GM18907 (cell line): Measurements from ENCODE around the gene TMCO4.
A peak's percentile ranks its signal among the peaks of the same experiment; 100 is the strongest.
"Not testable (repeated sequence)": the region's sequence is repeated elsewhere in the genome, so short reads cannot be mapped to it uniquely, and the experiment has no call there.

Source experiments
- ATAC-seq: cut with Tn5 transposase; IDR thresholded peaks from one replicate; pipeline ENCODE4 v1.9.1; 2021; ENCODE audit warnings: mild to moderate bottlenecking, moderate library complexity; ENCODE audit not compliant: unreplicated experiment

The TMCO4 gene

DNA sequence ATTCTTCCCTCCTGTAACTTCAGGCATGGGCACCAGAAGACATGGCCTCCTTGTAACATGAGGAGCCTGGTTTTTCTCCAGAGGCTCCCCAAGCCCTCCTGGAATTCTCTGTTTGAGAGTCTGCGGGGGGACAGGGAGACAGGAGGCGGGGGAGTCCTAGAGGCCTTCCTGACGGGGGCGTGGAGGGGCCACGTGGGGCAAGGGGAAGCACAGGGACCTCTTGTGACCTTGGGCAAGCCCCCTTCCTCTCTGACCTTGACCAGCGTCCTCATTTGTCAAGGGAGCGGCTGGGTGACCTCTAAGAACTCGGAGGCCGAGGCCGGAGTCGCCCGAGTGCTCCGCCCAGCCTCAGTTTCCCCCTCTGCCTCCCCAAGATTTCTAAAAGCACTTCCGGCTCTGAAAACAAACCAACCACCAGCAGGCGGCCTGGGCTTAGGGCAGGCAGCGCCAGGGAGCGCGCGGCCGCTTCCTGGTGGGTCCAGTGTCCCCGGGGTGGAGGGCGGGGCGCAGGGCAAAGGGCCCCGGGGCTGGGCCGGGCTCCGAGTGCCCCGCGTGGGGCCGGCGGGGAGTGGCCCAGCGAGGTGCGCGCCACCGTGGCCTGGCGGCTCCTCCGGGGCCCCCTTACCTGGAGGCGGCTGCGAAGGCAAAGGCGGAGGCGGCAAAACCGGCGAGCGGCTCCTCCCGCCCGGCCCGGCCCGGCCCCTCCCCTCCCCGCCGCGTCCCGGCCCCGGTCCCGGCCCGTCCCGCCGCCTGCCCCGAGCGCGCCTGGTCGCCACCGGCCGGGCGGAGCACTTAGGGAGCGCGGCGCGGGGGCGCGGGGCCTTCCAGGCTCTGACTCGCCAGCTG lies at the start of gene TMCO4:
Gene TMCO4, minus strand, starts transcription at position 687 of the 846 bp plus-strand sequence. CDS start 19,158 bp downstream, outside the sequence.
- ATAC-seq, result peak; percentile 67

DNA sequence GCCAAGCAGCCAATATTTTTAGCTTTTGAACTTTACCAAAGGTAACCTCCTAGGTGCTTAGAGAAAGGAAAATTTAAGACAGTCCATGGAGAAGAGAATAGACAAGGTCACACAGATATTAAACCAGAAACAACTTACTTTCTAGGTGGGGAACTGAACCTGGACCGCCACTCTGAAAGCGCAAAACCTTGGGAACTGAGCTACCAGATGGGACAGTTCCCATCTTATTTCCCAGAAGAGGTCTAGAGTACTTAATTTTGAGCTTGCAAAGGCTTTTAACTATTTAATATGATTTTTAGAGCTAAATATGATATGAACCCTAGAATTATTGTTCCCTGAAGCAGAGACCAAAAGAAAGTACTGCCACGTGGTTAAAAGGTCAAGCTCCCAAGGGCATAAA lies 49.6 kb upstream of the TMCO4 start:
- ATAC-seq, result not testable (repeated sequence)

DNA sequence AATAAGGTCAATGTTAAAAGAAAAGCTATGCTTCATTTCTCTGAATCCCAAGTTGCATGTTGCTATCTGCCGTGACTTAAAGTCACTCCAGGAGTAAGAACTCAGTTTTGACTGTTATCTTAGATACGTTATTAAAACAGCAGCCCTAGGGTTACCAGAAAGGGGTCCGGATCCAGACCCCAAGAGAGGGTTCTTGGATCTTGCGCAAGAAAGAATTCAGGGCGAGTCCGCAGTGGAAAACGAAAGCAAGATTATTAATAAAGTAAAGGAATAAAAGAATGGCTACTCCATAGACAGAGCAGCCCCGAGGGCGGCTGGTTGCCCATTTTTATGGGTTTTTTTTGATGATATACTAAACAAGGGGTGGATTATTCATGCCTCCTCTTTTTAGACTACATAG lies 47.6 kb upstream of the TMCO4 start:
- not testable (repeated sequence) for ATAC-seq

DNA sequence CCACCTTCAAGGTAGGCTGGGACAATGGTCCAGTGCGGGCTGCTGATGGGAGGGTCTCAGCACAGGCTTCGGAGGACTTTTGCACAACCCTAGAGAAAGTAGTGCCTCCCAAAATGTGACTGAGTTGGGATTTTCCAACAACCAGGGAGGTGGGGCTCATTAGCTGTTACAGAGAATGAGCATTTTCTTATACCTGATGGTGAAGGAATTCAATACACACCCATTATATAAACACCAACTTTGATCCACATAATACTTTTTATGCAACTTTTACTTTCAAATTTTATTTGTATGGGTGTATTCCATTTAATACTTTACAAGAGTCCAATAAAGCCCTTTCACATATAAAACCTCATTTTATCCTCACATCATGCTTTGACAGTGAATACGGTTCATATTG lies 46.6 kb upstream of the TMCO4 start:
- no peak for ATAC-seq

DNA sequence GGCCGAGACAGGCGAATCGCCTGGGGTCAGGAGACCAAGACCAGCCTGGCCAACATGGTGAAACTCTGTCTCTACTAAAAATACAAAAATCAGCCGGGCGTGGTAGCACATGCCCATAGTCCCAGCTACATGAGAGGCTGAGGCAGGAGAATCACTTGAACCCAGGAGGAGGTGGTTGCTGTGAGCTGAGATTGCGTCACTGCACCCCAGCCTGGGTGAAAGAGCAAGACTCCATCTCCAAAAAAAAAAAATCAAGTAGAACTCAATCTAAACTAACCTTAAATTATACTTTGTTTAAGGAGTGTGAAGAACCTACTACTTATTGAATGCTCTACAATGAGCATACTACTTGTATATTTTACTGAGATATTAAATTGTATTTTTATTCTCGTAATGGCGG lies 45.8 kb upstream of the TMCO4 start:
- ATAC-seq, result no peak

DNA sequence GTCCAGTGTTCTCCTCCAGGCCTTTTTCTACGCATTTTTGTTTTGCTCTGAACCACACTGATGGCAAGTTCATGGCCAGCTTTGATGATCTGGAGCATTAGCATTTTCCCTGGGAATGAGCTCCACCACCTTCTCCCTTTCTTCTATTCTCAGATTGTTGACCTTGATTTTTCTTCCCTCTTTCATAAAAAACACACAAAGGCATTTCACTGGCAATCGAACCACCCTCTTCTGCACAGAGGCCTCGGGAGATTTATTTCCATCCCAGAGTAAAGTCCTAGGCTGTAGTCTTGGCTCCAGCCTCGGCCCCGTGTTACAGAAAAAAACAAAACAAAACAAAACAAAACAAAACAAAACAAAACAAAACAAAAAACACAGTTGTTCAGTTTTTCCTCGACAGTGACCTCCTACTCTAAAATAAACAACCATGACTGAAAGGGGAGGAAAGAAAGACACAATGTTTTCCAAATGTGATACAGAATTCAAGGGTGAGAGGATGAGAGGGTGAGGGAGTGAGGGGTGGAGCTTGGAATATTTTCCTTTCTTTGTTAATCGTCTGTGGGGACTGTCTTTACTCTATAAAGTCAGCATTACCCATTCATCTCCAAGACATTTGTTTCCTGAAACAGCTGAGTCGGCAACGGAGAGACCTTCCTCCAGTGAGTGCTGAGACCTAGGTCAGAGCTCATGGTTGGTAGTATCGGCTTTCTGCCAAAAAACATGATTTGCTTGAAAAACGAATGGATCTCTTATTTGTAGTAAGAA lies 45.2 kb upstream of the TMCO4 start:
- ATAC-seq, result no peak

DNA sequence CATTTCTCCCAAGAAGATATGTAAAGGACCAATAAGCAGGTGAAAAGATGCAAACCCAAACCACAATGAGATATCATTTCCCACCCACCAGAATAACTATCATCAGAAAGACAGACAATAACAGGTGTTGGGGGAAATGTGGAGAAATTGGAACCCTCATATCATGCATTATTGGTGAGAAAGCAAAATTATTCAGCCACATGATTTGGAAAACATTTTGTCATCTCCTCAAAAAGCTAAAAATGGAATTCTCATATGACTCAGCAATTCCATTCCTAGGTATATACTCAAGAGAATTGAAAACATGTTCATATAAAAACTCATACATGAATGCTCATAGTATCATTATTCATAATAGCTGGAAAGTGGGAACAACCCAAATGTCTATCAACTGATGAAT lies 40.5 kb upstream of the TMCO4 start:
- no peak for ATAC-seq

DNA sequence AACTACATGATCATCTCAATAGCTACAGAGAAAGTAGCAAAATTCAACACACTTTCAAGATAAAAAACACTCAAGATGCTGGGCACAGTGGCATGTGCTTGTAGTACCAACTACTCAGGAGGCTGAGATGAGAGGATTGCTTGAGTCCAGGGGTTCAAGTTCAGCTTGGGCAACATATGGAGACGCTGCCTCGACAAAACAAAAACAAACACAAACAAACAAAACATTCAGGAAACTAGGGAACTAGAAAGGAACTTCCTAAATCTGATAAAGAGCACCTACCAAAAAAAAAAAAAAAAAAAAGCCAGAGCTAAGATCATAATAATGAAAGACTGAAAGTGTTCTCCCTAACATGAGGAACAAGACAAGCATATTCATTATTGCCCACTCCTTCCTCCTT lies 38.1 kb upstream of the TMCO4 start:
- no peak for ATAC-seq

DNA sequence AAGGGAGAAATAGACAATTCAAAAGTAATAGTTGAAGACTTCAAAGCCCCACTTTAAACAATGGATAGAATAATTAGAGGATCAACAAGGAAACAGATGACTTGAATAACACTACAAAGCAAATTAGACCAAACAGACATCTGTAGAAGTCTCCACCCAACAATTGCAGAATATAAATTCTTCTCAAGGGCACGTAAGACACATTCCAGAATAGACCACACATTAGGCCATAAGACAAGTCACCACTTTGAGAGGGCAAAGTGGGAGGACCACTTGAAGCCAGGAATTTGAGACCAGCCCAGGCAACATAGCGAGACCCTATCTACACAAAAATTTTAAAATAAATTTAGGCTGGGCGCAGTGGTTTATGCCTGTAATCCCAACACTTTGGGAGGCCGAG lies 35.9 kb upstream of the TMCO4 start:
- ATAC-seq, result no peak

DNA sequence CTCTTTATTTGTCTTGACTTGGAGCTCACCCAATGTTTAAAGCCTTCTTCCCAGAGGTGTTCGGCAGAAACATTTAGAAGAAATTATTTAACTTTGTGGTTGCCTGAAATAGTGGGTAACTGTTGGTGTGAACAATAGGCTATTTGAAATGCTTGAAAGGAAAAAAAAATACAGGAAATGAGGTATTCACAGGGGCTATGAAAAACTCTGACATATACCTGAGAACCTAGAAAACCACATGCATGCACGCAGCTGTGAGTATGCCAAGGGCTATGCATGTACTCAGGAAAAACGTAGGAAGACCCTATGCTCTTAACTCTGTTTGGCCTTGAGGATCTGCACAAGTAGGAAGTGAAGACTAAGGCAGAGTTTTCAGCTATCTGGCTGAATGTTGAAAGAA lies 31.7 kb upstream of the TMCO4 start:
- ATAC-seq, result no peak

DNA sequence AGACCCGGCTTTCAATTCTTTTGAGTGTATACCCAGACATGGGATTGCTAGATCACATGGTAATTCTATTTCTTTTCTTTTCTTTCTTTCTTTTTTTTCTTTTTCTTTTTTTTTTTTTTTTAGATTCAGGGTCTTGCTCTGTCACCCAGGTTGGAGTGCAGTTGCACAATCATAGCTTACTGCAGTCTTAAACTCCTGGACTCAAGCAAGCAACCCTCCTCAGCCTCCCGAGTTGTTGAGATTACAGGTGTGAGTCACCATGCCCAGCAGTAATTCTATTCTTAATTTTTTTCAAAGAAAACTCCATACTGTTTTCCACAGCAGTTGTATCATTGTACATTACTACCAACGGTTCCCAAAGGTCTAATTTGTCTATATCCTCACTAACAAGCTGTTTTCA lies 28.8 kb upstream of the TMCO4 start:
- no peak for ATAC-seq

DNA sequence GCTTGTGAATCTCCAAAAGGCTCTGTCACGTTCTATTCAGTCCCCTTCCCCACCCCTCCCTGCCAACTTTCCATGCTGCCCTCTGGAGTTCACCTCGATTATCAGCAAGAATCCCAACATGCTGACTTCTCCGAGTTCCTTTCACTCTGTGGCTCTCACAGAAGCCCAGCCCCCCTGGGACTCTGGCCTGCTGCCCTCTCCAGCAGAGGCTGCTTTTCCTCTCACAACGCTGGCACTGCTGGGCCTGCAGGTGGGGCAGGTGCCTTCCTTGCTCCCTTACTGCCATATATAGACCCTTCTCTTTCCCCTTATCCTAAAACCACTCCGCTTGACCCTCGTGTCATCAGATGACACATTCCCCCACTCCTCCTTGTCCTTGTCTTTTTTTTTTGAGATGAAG lies 25.6 kb upstream of the TMCO4 start:
- ATAC-seq, result no peak

DNA sequence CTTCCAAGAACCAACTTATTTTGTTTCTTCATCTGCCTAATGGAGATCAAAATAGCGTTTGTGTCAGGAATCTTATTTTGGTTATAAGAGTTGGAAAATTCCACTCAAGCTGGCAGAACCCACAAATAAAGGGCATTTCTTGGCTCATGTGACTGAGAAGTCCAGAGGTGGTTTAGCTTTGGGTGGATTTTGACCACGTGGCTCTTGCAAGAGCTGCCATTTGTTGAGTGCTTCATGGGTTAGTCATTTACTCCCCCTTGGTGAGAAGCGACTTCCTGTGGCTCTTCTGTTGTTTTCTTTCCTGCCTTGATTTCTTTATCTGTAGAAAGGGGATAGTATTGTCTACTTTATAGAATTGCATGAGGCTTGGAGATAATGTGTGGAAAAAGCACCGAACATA lies 24.8 kb upstream of the TMCO4 start:
- ATAC-seq, result no peak

DNA sequence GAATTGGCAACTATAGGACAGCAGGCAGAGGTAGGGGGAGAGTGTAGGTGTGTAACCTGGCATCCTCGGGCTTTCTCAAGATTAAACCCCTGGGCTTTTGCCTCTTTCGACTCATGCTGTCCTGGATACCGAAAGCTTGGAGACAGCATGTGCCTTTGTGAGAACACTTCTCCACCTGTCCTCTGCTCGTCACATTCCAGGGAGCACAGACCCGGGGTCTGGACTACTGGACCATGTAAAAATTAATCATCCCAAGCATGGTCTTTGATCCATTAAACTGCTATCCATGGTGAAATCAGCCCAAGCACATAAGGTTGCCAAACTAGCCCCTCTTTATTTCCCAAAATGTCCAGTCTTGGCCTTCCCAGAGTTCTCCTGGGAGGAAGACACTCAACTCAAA lies 24.3 kb upstream of the TMCO4 start:
- ATAC-seq, result no peak

DNA sequence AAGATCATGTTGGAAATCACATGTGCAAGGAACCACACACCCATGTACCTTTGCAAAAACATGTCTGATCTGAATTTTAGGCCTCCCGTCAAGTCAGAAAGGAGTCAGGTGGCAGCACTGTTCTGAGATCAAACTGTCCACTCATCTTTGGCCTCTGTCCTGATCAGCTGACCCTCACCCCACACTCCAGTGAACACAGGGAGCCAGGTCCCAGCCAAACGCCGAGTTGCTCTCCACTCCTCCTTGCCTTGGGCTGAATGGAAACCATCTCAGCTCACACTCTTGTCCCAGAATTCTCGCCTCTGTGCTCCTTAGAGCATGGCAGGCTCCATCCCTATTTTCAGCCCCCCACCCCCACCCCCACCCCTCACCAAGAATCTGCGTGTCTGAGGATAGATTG lies 20.0 kb upstream of the TMCO4 start:
- no peak for ATAC-seq

DNA sequence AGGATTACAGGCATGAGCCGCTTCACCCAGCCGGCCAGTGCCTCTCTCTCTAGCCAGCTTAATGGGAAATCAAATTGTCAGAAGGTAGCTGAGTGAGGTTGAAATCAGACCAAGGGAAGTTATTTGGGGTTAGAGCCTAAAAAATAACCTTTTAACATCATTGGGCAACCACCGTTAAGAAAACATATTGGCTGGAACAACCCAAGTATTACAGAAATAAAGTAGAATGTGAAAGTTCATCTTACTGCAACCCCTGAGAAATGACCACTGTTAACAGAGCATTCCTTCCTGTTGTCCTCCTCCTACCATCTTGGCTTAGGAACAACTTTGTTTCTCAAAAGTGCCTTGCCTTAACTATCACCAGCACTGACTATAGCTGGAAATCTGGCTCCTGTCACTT lies 18.6 kb upstream of the TMCO4 start:
- ATAC-seq, result no peak

DNA sequence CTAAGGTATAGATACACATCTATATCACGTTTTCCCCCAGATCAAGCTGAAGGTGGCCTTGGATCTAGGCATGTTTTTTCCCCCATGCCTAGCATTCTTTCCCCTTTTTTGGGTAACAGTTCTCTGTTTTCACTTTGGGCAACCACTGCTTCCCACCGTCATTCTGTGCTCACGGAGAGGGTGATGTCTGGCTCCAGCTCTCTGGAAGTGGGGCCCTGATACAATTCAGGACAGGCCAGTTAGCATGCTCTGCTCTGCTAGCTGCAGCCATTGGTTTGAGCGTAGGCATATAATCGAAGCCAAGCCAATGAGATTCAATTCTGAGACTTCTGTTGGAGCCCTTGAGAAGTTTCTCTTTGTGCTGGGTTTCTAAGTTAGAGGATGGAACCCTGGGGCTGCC lies 17.4 kb upstream of the TMCO4 start:
- ATAC-seq, result no peak

DNA sequence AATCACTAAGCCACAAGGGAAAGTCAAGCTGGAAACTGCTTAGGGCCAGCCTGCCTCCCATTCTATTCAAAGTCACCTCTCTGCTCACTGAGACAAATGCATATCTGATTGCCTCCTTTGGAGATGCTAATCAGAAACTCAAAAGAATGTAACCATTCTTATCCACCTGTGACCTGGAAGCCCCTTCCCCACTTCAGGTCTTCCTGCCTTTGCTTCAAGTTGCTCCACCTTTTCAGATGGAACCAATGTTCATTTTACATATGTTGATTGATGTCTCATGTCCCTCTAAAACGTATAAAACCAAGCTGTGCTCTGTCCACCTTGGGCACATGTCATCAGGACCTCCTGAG lies 17.0 kb upstream of the TMCO4 start:
- not testable (repeated sequence) for ATAC-seq

DNA sequence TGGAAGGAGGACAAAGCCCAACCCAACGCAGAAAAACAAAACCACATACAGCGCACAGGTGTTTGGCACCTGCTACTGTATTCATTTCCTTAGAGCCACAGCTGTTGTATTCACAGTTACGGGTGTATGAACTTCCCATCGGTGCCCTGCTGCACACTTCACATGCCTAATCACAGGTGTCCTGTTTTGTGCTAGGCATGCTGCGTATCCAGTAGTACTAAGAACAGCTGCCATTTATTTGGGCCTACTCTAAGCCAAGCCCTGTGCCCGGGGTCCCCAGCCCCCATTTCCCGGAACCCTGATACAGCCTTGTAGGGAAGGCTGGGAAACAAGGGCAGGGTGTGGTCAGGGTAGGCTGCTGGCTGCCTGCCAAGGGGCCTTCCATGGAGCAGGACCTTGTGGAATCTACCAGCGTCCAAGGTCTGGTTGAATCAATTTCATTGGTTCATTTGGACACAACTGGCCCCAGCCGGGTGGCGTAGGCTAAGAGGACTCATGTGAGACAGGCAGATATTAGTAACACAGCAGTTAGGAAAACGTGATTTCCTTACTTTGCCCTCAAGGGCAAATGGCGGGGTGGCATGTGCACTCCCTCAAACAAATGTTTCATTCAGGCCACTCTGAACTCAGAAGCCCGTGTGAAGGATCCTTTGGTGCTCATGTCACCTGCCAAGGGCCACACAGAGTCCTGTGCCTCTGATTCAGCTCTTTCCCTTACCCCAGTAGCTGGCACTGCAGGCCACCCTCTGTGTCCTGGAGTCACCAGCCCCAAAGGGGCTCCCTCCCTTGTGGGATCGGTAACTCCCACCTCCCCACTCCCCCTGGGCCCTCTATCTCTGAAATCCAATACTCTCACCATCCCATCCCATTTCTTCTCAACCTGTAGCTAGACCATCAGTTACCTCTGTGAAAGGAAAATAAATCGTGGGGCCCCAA lies 16.4 kb upstream of the TMCO4 start:
- no peak for ATAC-seq

DNA sequence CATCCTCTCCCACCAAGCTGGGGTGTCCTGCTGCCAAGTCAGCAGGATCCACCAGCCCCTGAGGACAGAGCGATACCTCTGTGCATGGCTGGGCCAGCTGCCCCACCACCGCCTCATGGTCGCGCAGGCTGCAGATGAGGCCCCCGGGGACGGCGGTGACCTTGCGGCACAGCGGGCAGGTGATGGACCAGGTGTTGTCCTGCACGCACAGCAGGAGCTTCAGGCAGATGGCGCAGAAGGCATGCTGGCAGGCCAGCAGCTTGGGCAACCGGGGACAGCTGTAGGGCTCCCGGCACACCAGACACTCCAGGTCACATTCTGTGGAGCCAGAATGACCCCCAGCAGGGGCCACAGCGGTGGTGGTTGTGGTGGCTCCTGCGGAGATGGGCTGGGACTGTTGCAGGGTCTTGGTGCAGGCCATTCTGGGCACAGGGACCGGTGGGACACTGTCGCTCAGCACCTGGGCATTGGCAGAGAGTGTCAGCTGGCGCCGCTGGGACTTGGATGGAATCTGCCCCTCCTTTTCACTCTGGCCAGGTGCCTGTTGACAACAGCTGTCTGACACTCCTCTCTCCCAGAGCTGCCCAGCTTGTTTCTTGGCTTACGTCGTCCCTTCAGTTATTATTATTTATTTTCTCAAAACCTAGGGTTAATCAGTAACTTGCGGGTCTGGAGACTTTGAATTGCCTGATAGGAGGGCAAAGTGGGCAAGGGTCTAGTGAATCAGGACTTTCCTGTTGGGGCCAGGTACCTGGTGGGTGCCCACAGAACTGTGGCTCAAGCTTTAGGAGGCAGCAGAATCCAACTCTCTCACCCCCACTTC lies 15.2 kb upstream of the TMCO4 start, which contains the start of gene RNF186:
Gene RNF186, minus strand, starts transcription at position 603 of the 823 bp plus-strand sequence. Its CDS starts 182 bp downstream, at position 421.
- no peak for ATAC-seq
